Calu3 (cell line): ENCODE measurements around the gene PLEKHJ1. TPM values are rescaled to one million over a fixed set of nuclear protein-coding genes. Genes with fewer than 3 reads are reported as not detected.

Experiments used
- Bru-seq: library from RNA; stranded (reverse); fragments of 400-500 nt; gene quantifications from one replicate; lab custom pipeline; 2021; lab: Mats Ljungman, UMichigan
- BruChase-seq, 2 experiments: library from RNA; stranded (reverse); fragments of 400-500 nt; gene quantifications; one replicate each; lab custom pipeline; 2021; lab: Mats Ljungman, UMichigan
- BruUV-seq: library from RNA; stranded (reverse); fragments of 400-500 nt; replicated peaks from 2 replicates; lab custom pipeline; 2021; lab: Mats Ljungman, UMichigan
- CTCF ChIA-PET: fragments of 300-600 bp; sonication (Branson Sonifier 250); formaldehyde crosslinking; loops from one replicate; lab custom pipeline; 2022; ENCODE audit warnings: antibody characterized with exemption; lab: Charles Lee
- DNase-seq: peaks from one replicate; pipeline ENCODE4 v3.0.0; 2022
- H3K27ac Mint-ChIP-seq: one replicate; pipeline ENCODE4 v1.8.0; 2022; ENCODE audit warnings: mixed read lengths; ENCODE audit not compliant: unreplicated experiment
- H3K27me3 Mint-ChIP-seq: one replicate; pipeline ENCODE4 v1.8.0; 2022; ENCODE audit warnings: mixed read lengths; ENCODE audit not compliant: unreplicated experiment
- H3K36me3 Mint-ChIP-seq: one replicate; pipeline ENCODE4 v1.8.0; 2022; ENCODE audit warnings: mild to moderate bottlenecking, moderate library complexity, mixed read lengths; ENCODE audit not compliant: insufficient read depth, unreplicated experiment
- H3K4me1 Mint-ChIP-seq: one replicate; pipeline ENCODE4 v1.8.0; 2022; ENCODE audit warnings: mild to moderate bottlenecking, low read depth, mixed read lengths; ENCODE audit not compliant: unreplicated experiment
- H3K4me3 Mint-ChIP-seq: one replicate; pipeline ENCODE4 v1.8.0; 2022; ENCODE audit warnings: mild to moderate bottlenecking, low read depth, moderate library complexity, mixed read lengths; ENCODE audit not compliant: unreplicated experiment
- H3K9me3 Mint-ChIP-seq: one replicate; pipeline ENCODE4 v1.8.0; 2022; ENCODE audit warnings: low read depth, mixed read lengths; ENCODE audit not compliant: unreplicated experiment
- intact Hi-C: fragments of 100-400 bp; cut with micrococcal nuclease; formaldehyde crosslinking; loops from one replicate; pipeline ENCODE4 v1.10.0; 2022; ENCODE audit not compliant: unreplicated experiment
- long read RNA-seq: library from polyadenylated mRNA; stranded (forward); transcript quantifications from one replicate; pipeline ENCODE4 v2.0.0, GENCODE V29; 2022
- total RNA-seq: library from RNA; stranded (reverse); gene quantifications from 2 replicates; pipeline ENCODE4 v1.2.3, GENCODE V29; 2022
- TF ChIP-seq, protein P1 (sequence below): fragments of 200-600 bp; IDR thresholded peaks from one replicate; pipeline ENCODE4 v1.8.0; 2022; ENCODE audit warnings: antibody characterized with exemption; ENCODE audit not compliant: unreplicated experiment

PLEKHJ1 gene, protein sequence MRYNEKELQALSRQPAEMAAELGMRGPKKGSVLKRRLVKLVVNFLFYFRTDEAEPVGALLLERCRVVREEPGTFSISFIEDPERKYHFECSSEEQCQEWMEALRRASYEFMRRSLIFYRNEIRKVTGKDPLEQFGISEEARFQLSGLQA
- 38.7 and 43.5 TPM in 2 replicates for total RNA-seq
- Bru-seq, nascent RNA = percentile 57 among the genes with signal in this experiment
- percentile 72 among the genes with signal in this experiment for BruChase-seq, experiment 1, labeled RNA remaining after a 6-hour chase
- percentile 68 among the genes with signal in this experiment for BruChase-seq, experiment 2, labeled RNA remaining after a 2-hour chase
- long read RNA-seq, transcript PLEKHJ1-206 (5 exons, 1,311 nt) = minor isoform, 12 of 98 reads
- long read RNA-seq, transcript PLEKHJ1-201 (6 exons, 1,206 nt) = major isoform, 62 of 98 reads
- long read RNA-seq, partial matches to known transcripts = 3 of 98 reads
- long read RNA-seq, other reads (novel, unspliced or antisense) = 11 of 98 reads

DNA sequence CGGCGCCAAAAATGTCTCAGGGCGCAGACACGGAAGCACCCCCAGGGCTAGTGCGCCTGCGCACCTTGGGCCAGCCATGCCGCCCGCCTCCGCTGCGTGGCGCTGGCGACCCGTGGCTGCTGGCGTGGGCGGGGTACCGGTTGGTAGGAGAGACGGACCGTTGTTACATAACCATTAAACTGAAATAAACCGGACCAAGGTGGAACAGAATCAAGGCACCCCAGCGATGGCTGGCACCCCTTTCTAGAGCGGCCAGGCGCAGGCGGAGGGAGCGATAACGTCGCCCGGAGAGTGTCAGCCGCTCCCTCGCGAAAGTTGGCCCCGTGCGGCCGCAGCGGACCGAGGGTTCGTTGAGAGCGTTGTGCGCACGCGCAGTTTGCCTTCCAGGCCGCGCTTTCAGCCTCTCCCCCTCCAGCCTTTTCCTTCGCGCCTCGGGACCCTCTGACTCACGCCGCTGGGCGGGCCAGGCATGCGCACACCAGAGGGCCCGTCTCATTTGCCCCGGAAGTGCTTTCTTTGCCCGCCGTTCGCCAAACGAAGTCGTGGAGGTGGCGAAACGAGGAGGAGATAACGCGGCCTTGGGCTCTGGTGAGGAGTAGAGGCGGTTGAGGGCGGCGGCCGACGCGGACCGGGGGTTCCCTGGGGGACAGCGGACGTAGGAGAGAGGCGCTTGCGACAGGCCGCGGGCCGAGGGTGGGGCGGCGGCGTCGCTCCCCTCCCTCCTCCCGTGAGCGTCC is at the start of gene PLEKHJ1, which contains the start of gene SF3A2:
Gene PLEKHJ1 (minus strand): TSS at position 16 of the 737 bp plus-strand sequence. CDS start 81 bp downstream, outside the sequence.
Gene SF3A2 (plus strand): TSS at position 511 of the 737 bp plus-strand sequence. CDS start 6,595 bp downstream, outside the sequence.
- TF ChIP-seq, protein P1, sequence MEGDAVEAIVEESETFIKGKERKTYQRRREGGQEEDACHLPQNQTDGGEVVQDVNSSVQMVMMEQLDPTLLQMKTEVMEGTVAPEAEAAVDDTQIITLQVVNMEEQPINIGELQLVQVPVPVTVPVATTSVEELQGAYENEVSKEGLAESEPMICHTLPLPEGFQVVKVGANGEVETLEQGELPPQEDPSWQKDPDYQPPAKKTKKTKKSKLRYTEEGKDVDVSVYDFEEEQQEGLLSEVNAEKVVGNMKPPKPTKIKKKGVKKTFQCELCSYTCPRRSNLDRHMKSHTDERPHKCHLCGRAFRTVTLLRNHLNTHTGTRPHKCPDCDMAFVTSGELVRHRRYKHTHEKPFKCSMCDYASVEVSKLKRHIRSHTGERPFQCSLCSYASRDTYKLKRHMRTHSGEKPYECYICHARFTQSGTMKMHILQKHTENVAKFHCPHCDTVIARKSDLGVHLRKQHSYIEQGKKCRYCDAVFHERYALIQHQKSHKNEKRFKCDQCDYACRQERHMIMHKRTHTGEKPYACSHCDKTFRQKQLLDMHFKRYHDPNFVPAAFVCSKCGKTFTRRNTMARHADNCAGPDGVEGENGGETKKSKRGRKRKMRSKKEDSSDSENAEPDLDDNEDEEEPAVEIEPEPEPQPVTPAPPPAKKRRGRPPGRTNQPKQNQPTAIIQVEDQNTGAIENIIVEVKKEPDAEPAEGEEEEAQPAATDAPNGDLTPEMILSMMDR = peak; percentile 87
- DNase-seq = peak; percentile 93
- H3K36me3 Mint-ChIP-seq = peaks cover 73% of the 10 kb centered on the region
- no TSS peak for BruUV-seq
- peaks cover 33% of the 10 kb centered on the region for H3K4me1 Mint-ChIP-seq
- H3K9me3 Mint-ChIP-seq = no peaks in the 10 kb centered on the region
- intact Hi-C loops = loop anchor here (5.0 to 10.0 kb wide), 2 partner anchors 36 to 82 kb away; partner anchors contain the start of gene AP3D1
- H3K27me3 Mint-ChIP-seq = no peaks in the 10 kb centered on the region
- peak within 1 kb of the TSS; percentile 78 for H3K4me3 Mint-ChIP-seq
- CTCF ChIA-PET = no interaction called here
- peak within 1 kb of the TSS; percentile 90 for H3K27ac Mint-ChIP-seq

DNA sequence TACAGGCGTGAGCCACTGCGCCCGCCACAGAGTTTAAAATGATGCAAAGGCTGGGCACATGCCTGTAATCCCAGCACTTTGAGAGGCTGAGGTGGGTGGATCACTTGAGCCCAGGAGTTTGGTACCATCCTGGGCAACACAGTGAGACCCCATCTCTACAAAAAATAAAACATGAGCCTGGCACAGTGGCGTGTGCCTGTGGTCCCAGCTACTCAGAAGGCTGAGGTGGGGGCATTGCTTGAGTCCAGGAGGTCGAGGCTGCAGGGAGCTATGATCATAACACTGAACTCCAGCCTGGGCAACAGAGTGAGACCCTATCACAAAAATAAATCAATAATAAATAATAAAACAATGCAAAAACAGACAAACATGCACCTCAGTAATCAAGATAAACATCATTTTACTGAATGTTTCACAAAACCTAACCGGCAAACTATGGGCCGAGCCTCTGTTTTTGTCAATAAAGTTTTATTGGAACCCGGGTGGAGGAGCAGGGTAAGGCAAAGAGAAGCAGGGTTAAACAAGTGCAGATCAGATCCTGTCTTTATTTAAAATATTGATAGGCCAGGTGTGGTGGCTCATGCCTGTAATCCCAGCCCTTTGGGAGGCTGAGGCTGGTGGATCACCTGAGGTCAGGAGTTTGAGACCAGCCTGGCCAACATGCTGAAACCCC is 47.8 kb upstream of the PLEKHJ1 start:
- Mint-ChIP-seq H3K4me1 (no peaks in the 10 kb centered on the region), H3K27me3 (peaks cover 14% of the 10 kb centered on the region), H3K36me3 (peaks cover 5% of the 10 kb centered on the region), H3K9me3 (no peaks in the 10 kb centered on the region), H3K4me3 (no peak overlapping the region), H3K27ac (no peak overlapping the region)
- intact Hi-C loops = no loop called here
- no TSS peak for BruUV-seq
- CTCF ChIA-PET = no interaction called here
- TF ChIP-seq, protein P1 = no peak
- DNase-seq = no peak

DNA sequence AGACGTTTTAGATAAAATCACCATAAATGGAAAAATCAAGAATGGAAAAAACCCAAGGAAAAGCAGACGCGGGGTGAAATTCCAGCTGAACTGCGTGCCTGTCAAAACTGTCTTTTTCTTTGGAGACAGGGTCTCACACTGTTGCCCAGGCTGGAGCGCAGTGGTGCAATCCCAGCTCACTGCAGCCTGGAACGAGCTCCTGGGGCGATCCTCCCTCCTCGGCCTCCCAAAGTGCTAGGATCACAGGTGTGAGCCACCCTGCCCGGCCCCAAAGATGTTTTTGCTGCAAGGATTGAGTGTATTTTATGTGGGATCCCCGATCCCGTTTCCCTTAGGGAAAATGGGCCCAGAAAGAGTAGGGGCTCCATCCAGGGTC is 46.7 kb upstream of the PLEKHJ1 start:
- Mint-ChIP-seq H3K27me3 (peaks cover 3% of the 10 kb centered on the region), H3K36me3 (peaks cover 8% of the 10 kb centered on the region), H3K9me3 (no peaks in the 10 kb centered on the region), H3K4me1 (no peaks in the 10 kb centered on the region), H3K27ac (no peak overlapping the region), H3K4me3 (no peak overlapping the region)
- DNase-seq = no peak
- CTCF ChIA-PET = no interaction called here
- no TSS peak for BruUV-seq
- intact Hi-C loops = no loop called here
- TF ChIP-seq, protein P1 = no peak
